H1 (cell line): ENCODE measurements around the gene SGO1. TPM values are rescaled to one million over a fixed set of nuclear protein-coding genes. Genes with fewer than 3 reads are reported as not detected.

Experiments
- CTCF ChIA-PET: fragments of 300-600 bp; sonication (Branson Sonifier 250); formaldehyde crosslinking; loops from one replicate; lab custom pipeline; 2021; ENCODE audit not compliant: partially characterized antibody; lab: Charles Lee
- POLR2A ChIA-PET: fragments of 300-600 bp; sonication (Branson Sonifier 250); formaldehyde crosslinking; loops from one replicate; lab custom pipeline; 2021; ENCODE audit warnings: inconsistent platforms; ENCODE audit not compliant: partially characterized antibody; lab: Charles Lee
- DNase-seq, 2 experiments: peaks; one replicate each; pipeline versions ENCODE4 v3.0.0 to v3.0.0-alpha.2; 2010 to 2022; ENCODE audit warnings: low spot score in 2 of 2, low read depth in 1 of 2, mixed read lengths in 1 of 2
- FAIRE-seq: peaks from 2 replicates; lab custom pipeline; 2011; peaks lifted over from hg19 to GRCh38; lab: Jason Lieb, UNC
- H2AFZ ChIP-seq: 2 replicates; pipeline ENCODE4 v1.8.1; 2012; ENCODE audit warnings: low read length, inconsistent platforms
- H2AK5ac ChIP-seq: 2 replicates; pipeline ENCODE4 v1.6.1; 2013; ENCODE audit warnings: low read depth, low read length
- H2BK120ac ChIP-seq: replicated peaks from 2 replicates; pipeline ENCODE3; 2013; ENCODE audit warnings: low read depth, low read length, inconsistent platforms
- H2BK12ac ChIP-seq: 2 replicates; pipeline ENCODE4 v1.6.1; 2013; ENCODE audit warnings: low read depth, low read length
- H2BK15ac ChIP-seq: 2 replicates; pipeline ENCODE4 v1.6.1; 2013; ENCODE audit warnings: low read length
- H2BK20ac ChIP-seq: 2 replicates; pipeline ENCODE4 v1.6.1; 2013; ENCODE audit warnings: low read length
- H2BK5ac ChIP-seq: 2 replicates; pipeline ENCODE4 v1.6.1; 2013; ENCODE audit warnings: low read depth, low read length
- H3K14ac ChIP-seq: 2 replicates; pipeline ENCODE4 v1.6.1; 2013; ENCODE audit warnings: inconsistent platforms; ENCODE audit not compliant: insufficient read length
- H3K18ac ChIP-seq: 2 replicates; pipeline ENCODE4 v1.6.1; 2013; ENCODE audit warnings: low read length; ENCODE audit errors: extremely low read depth
- H3K23ac ChIP-seq: 2 replicates; pipeline ENCODE4 v1.6.1; 2013; ENCODE audit warnings: inconsistent platforms; ENCODE audit not compliant: insufficient read length
- H3K23me2 ChIP-seq: 2 replicates; pipeline ENCODE4 v1.6.1; 2013; ENCODE audit warnings: low read depth, low read length
- H3K27ac ChIP-seq: 2 replicates; pipeline ENCODE4 v1.6.1; 2011; ENCODE audit warnings: low read depth, low read length, inconsistent platforms
- H3K27me3 ChIP-seq, 4 experiments: replicated peaks in 1 of 4; 1 replicate in 1 of 4; 2 replicates in 3 of 4; pipeline versions ENCODE4 v1.6.1 to v1.8.1; 2011 to 2013; ENCODE audit warnings: low read length in 3 of 4, mild to moderate bottlenecking in 3 of 4, inconsistent platforms in 2 of 4, mixed read lengths in 2 of 4, moderate library complexity in 1 of 4; ENCODE audit not compliant: control insufficient read depth in 3 of 4, insufficient read depth in 3 of 4; ENCODE audit errors: extremely low read depth in 1 of 4
- H3K36me3 ChIP-seq, 4 experiments: 2 replicates each; pipeline versions ENCODE4 v1.6.1 to v1.8.1; 2011 to 2013; ENCODE audit warnings: mild to moderate bottlenecking in 4 of 4, low read length in 3 of 4, moderate library complexity in 2 of 4, control low read depth in 1 of 4, inconsistent platforms in 1 of 4; ENCODE audit not compliant: insufficient read depth in 4 of 4, control insufficient read depth in 2 of 4
- H3K4ac ChIP-seq: replicated peaks from 2 replicates; pipeline ENCODE3; 2013; ENCODE audit warnings: low read length, low read depth, mixed read lengths, inconsistent platforms; ENCODE audit not compliant: insufficient read length
- H3K4me1 ChIP-seq, 4 experiments: replicated peaks in 1 of 4; 1 replicate in 1 of 4; 2 replicates in 3 of 4; pipeline versions ENCODE4 v1.6.1 to v1.8.1; 2011 to 2013; ENCODE audit warnings: low read length in 3 of 4, inconsistent platforms in 2 of 4, mixed read lengths in 1 of 4; ENCODE audit not compliant: insufficient read depth in 4 of 4, control insufficient read depth in 3 of 4
- H3K4me2 ChIP-seq, 2 experiments: 2 replicates each; pipeline versions ENCODE4 v1.6.1 to v1.8.1; 2011 to 2013; ENCODE audit warnings: low read depth in 2 of 2, low read length in 2 of 2, control low read depth in 1 of 2, inconsistent platforms in 1 of 2, mild to moderate bottlenecking in 1 of 2; ENCODE audit not compliant: insufficient read depth in 1 of 2
- H3K4me3 ChIP-seq, 4 experiments: fragments of 200-600, 300-600 bp in 1 of 4; sonication (generic), shearing (Covaris generic), sonication (Bioruptor Twin) in 1 of 4; 2 replicates each; pipeline versions ENCODE4 v1.5.1 to v1.8.1; 2011 to 2016; ENCODE audit warnings: low read length in 4 of 4, low read depth in 3 of 4, control low read depth in 2 of 4, inconsistent platforms in 2 of 4, mild to moderate bottlenecking in 2 of 4, mixed read lengths in 1 of 4, moderate library complexity in 1 of 4; ENCODE audit not compliant: insufficient read depth in 2 of 4; ENCODE audit errors: extremely low read depth in 1 of 4
- H3K56ac ChIP-seq: replicated peaks from 2 replicates; pipeline ENCODE3; 2013; ENCODE audit warnings: low read depth, mild to moderate bottlenecking, mixed read lengths, low read length, inconsistent platforms; ENCODE audit not compliant: insufficient read length
- H3K79me1 ChIP-seq: 2 replicates; pipeline ENCODE4 v1.6.1; 2013; ENCODE audit warnings: low read depth, low read length, control low read depth
- H3K79me2 ChIP-seq, 2 experiments: 2 replicates each; pipeline versions ENCODE4 v1.6.1 to v1.8.1; 2012 to 2013; ENCODE audit warnings: low read length in 2 of 2, mild to moderate bottlenecking in 2 of 2, inconsistent platforms in 1 of 2; ENCODE audit not compliant: insufficient read depth in 2 of 2, control insufficient read depth in 1 of 2
- H3K9ac ChIP-seq, 4 experiments: replicated peaks in 1 of 4; 1 replicate in 1 of 4; 2 replicates in 3 of 4; pipeline versions ENCODE4 v1.6.1 to v1.8.1; 2011 to 2013; ENCODE audit warnings: low read depth in 3 of 4, low read length in 3 of 4, control low read depth in 2 of 4, mild to moderate bottlenecking in 2 of 4, moderate library complexity in 2 of 4, inconsistent platforms in 1 of 4; ENCODE audit errors: extremely low read depth in 1 of 4
- H3K9me3 ChIP-seq, 2 experiments: 2 replicates each; pipeline versions ENCODE4 v1.6.1 to v1.8.1; 2012 to 2013; ENCODE audit warnings: mild to moderate bottlenecking in 2 of 2, moderate library complexity in 2 of 2, control low read depth in 1 of 2, inconsistent platforms in 1 of 2, low read depth in 1 of 2, low read length in 1 of 2, mixed read lengths in 1 of 2; ENCODE audit not compliant: insufficient read depth in 2 of 2
- H4K20me1 ChIP-seq, 2 experiments: replicated peaks in 1 of 2; 2 replicates each; pipeline versions ENCODE3 to v1.8.1; 2011 to 2013; ENCODE audit warnings: inconsistent platforms in 2 of 2, low read length in 2 of 2, mild to moderate bottlenecking in 1 of 2; ENCODE audit not compliant: insufficient read depth in 2 of 2, control insufficient read depth in 1 of 2
- H4K5ac ChIP-seq: 2 replicates; pipeline ENCODE4 v1.6.1; 2013; ENCODE audit warnings: low read length, low read depth, mixed read lengths, inconsistent platforms; ENCODE audit not compliant: insufficient read length
- H4K8ac ChIP-seq: 2 replicates; pipeline ENCODE4 v1.8.0; 2013; ENCODE audit warnings: mild to moderate bottlenecking, moderate library complexity, low read length, inconsistent platforms; ENCODE audit not compliant: insufficient read depth; ENCODE audit errors: extremely low read depth
- H4K91ac ChIP-seq: replicated peaks from 2 replicates; pipeline ENCODE3; 2013; ENCODE audit warnings: low read length, mixed read lengths, inconsistent platforms; ENCODE audit not compliant: insufficient read length
- ASH2L ChIP-seq: fragments of 200-600, 300-600 bp; sonication (generic); IDR thresholded peaks from one replicate; pipeline ENCODE4 v1.7.1; 2017; ENCODE audit warnings: low read length
- BCL11A ChIP-seq, 2 experiments: IDR thresholded peaks; one replicate each; pipeline ENCODE4 v1.6.1; 2011; ENCODE audit warnings: low read depth in 2 of 2, low read length in 2 of 2, mild to moderate bottlenecking in 2 of 2
- CHD2 ChIP-seq: IDR thresholded peaks from 2 replicates; pipeline ENCODE4 v1.6.1; 2012; ENCODE audit warnings: low read length, improper control_type of control experiment
- GTF2F1 ChIP-seq: IDR thresholded peaks from 2 replicates; pipeline ENCODE4 v1.6.1; 2012; ENCODE audit warnings: low read depth, low read length, improper control_type of control experiment, borderline replicate concordance
- KDM1A ChIP-seq: fragments of 200-600, 300-600 bp; sonication (generic); IDR thresholded peaks from 2 replicates; pipeline ENCODE4 v1.7.1; 2016; ENCODE audit warnings: mild to moderate bottlenecking, low read length, borderline replicate concordance
- KDM5A ChIP-seq: fragments of 200-600 bp; IDR thresholded peaks from 2 replicates; pipeline ENCODE4 v1.7.1; 2012; ENCODE audit warnings: mild to moderate bottlenecking, low read length, inconsistent platforms, mixed read lengths
- MAFK ChIP-seq: IDR thresholded peaks from 2 replicates; pipeline ENCODE4 v1.6.1; 2012; ENCODE audit warnings: low read depth, mild to moderate bottlenecking, improper control_type of control experiment, low read length
- RBBP5 ChIP-seq: IDR thresholded peaks from 2 replicates; pipeline ENCODE4 v1.7.1; 2012; ENCODE audit warnings: low read depth, mild to moderate bottlenecking, inconsistent platforms, low read length, moderate library complexity, borderline replicate concordance
- RFX5 ChIP-seq: IDR thresholded peaks from 2 replicates; pipeline ENCODE4 v1.6.1; 2011; ENCODE audit warnings: low read depth, low read length, improper control_type of control experiment, borderline replicate concordance
- TAF7 ChIP-seq: optimal IDR thresholded peaks from 2 replicates; pipeline ENCODE3; 2011; ENCODE audit warnings: low read depth, mild to moderate bottlenecking, inconsistent platforms, low read length, moderate library complexity, borderline replicate concordance
- polyA plus RNA-seq, 7 experiments: library from polyadenylated mRNA; depleted of rRNA in 3 of 7; stranded (reverse) in 5 of 7; unstranded in 2 of 7; fragments of >200 nt in 5 of 7; fragments of 200-250 nt in 2 of 7; gene quantifications; 1 replicate in 5 of 7; 2 replicates in 1 of 7; 4 replicates in 1 of 7; pipeline versions ENCODE4 v1.2.1 to v1.2.3, GENCODE V29; 2011 to 2013; ENCODE audit warnings: missing spikeins in 2 of 7, mixed read lengths in 2 of 7
- total RNA-seq: library from RNA; stranded (reverse); fragmentation: NEBNext Ultra II Directional; extraction: Animal tissue kit (Norgen Biotek cat#: 25700); gene quantifications from 2 replicates; pipeline ENCODE4 v1.2.1, GENCODE V29; 2021
- TF ChIP-seq, protein P1 (sequence below), 3 experiments: IDR thresholded peaks; 1 replicate in 2 of 3; 2 replicates in 1 of 3; pipeline versions ENCODE4 v1.5.1 to v1.6.1; 2011; ENCODE audit warnings: low read length in 3 of 3, mild to moderate bottlenecking in 3 of 3, inconsistent platforms in 2 of 3, low read depth in 1 of 3, moderate library complexity in 1 of 3; ENCODE audit not compliant: insufficient read depth in 1 of 3; ENCODE audit errors: control extremely low read depth in 1 of 3

The SGO1 gene
- total and polyA plus RNA-seq, 2 of the 8 experiments (the other 6 are each of a cell fraction or from before 2014, with no cell fraction given), result 6.9 to 36.4 TPM

DNA sequence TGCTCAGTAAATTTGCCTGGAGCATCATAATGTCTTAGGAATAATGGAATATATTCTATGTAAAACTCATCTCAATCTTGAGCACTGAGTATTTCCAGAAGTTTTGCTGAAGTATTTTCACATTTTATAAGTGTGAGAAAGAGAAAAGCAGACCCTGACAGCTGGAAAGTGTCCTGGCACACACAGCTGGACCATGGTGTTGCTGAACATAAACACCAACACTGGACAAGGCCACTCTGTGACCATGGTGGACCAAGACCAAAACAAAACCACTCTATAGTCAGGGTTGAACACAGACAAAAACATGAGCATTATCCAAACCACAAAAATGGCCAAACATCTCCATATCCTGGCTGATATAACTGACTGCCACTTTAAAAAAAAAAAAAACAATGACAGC, 15.1 kb upstream of the SGO1 start:
- FAIRE-seq (no peak), DNase-seq (no peak)
- no peak overlapping the region for H2BK120ac ChIP-seq
- H3K79me2 ChIP-seq, result no peaks in the 10 kb centered on the region
- no peak overlapping the region for H3K18ac ChIP-seq
- H3K4me1 ChIP-seq, result no peaks in the 10 kb centered on the region
- no peak overlapping the region for H4K91ac ChIP-seq
- no peak overlapping the region for H3K23ac ChIP-seq
- ChIA-PET POLR2A (no interaction called here), CTCF (no interaction called here)
- no peaks in the 10 kb centered on the region for H3K79me1 ChIP-seq
- H4K20me1 ChIP-seq, result no peaks in the 10 kb centered on the region
- no peak overlapping the region for H4K8ac ChIP-seq
- H3K9me3 ChIP-seq, result no peaks in the 10 kb centered on the region
- no peaks in the 10 kb centered on the region; the same call in 1 of the 2 replicates for H3K23me2 ChIP-seq
- no peak overlapping the region for H4K5ac ChIP-seq
- TF ChIP-seq BCL11A (IDR thresholded peaks at IDR 0.05; ENCODE audit: low read depth in 2 of 2, low read length in 2 of 2) (no peak), MAFK (no peak), TAF7 (no peak), RFX5 (no peak), ASH2L (no peak), KDM5A (no peak), CHD2 (no peak), KDM1A (no peak), RBBP5 (no peak), GTF2F1 (no peak)
- TF ChIP-seq, protein P1, sequence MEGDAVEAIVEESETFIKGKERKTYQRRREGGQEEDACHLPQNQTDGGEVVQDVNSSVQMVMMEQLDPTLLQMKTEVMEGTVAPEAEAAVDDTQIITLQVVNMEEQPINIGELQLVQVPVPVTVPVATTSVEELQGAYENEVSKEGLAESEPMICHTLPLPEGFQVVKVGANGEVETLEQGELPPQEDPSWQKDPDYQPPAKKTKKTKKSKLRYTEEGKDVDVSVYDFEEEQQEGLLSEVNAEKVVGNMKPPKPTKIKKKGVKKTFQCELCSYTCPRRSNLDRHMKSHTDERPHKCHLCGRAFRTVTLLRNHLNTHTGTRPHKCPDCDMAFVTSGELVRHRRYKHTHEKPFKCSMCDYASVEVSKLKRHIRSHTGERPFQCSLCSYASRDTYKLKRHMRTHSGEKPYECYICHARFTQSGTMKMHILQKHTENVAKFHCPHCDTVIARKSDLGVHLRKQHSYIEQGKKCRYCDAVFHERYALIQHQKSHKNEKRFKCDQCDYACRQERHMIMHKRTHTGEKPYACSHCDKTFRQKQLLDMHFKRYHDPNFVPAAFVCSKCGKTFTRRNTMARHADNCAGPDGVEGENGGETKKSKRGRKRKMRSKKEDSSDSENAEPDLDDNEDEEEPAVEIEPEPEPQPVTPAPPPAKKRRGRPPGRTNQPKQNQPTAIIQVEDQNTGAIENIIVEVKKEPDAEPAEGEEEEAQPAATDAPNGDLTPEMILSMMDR (IDR thresholded peaks at IDR 0.05; ENCODE audit: control extremely low read depth in 1 of 3, insufficient read depth in 1 of 3, low read depth in 1 of 3, low read length in 3 of 3), result no peak
- no peaks in the 10 kb centered on the region for H3K27me3 ChIP-seq
- H3K14ac ChIP-seq, result no peak overlapping the region
- no peak overlapping the region for H3K4me2 ChIP-seq
- H3K4me3 ChIP-seq, result no peak overlapping the region
- H2BK12ac ChIP-seq, result no peak overlapping the region
- no peak overlapping the region for H3K4ac ChIP-seq
- H2BK15ac ChIP-seq, result no peak overlapping the region
- H3K36me3 ChIP-seq, result no peaks in the 10 kb centered on the region
- H2AFZ ChIP-seq, result no peak overlapping the region
- H3K56ac ChIP-seq, result no peak overlapping the region
- no peak overlapping the region for H2AK5ac ChIP-seq
- H3K27ac ChIP-seq, result no peak overlapping the region
- no peak overlapping the region for H3K9ac ChIP-seq
- no peak overlapping the region for H2BK5ac ChIP-seq
- no peak overlapping the region for H2BK20ac ChIP-seq
